Natural killer cell (primary cell): ENCODE data around the gene PTPN14. TPM values are rescaled to one million over a fixed set of nuclear protein-coding genes. Genes with fewer than 3 reads are reported as not detected.

Experiments
- ATAC-seq, 3 donors: fragments of 150-1000 bp in 2 of 3; fragments of 200-7000 bp in 1 of 3; cut with Tn5 transposase; 1 replicate in 1 of 3; 2 replicates in 2 of 3; pipeline ENCODE4 v1.10.0; 2021; ENCODE audit warnings: mild to moderate bottlenecking in 2 of 3, moderate library complexity in 2 of 3
- DNase-seq, 2 donors: peaks; one replicate each; pipeline versions ENCODE4 v3.0.0 to v3.0.0-alpha.2; 2013 to 2021; ENCODE audit warnings: mixed read lengths in 1 of 2
- H3K27ac ChIP-seq: one replicate; pipeline ENCODE4 v1.5.1; 2013; ENCODE audit warnings: mild to moderate bottlenecking, low read length
- H3K27me3 ChIP-seq: one replicate; pipeline ENCODE4 v1.6.1; 2013; ENCODE audit warnings: low read length; ENCODE audit not compliant: control insufficient read depth, insufficient read depth
- H3K36me3 ChIP-seq: one replicate; pipeline ENCODE4 v1.6.1; 2013; ENCODE audit warnings: low read length; ENCODE audit not compliant: control insufficient read depth, insufficient read depth
- H3K4me1 ChIP-seq: one replicate; pipeline ENCODE4 v1.6.1; 2013; ENCODE audit warnings: low read length; ENCODE audit not compliant: control insufficient read depth, insufficient read depth
- H3K4me3 ChIP-seq: one replicate; pipeline ENCODE4 v1.5.1; 2013; ENCODE audit warnings: low read length
- H3K9me3 ChIP-seq: one replicate; pipeline ENCODE4 v1.6.1; 2013; ENCODE audit warnings: low read length; ENCODE audit not compliant: control insufficient read depth, insufficient read depth
- H3K27ac Mint-ChIP-seq, 2 donors: one replicate each; pipeline ENCODE4 v1.8.0; 2022; ENCODE audit warnings: mild to moderate bottlenecking in 2 of 2, mixed read lengths in 2 of 2, moderate library complexity in 1 of 2
- H3K27me3 Mint-ChIP-seq, 2 donors: one replicate each; pipeline ENCODE4 v1.8.0; 2022; ENCODE audit warnings: low read depth in 2 of 2, mixed read lengths in 2 of 2
- H3K36me3 Mint-ChIP-seq: one replicate; pipeline ENCODE4 v1.8.0; 2022; ENCODE audit warnings: mixed read lengths
- H3K4me1 Mint-ChIP-seq, 2 donors: one replicate each; pipeline ENCODE4 v1.8.0; 2022; ENCODE audit warnings: mixed read lengths in 2 of 2
- H3K4me3 Mint-ChIP-seq: one replicate; pipeline ENCODE4 v1.8.0; 2022; ENCODE audit warnings: mild to moderate bottlenecking, moderate library complexity, mixed read lengths
- H3K9me3 Mint-ChIP-seq, 2 donors: one replicate each; pipeline ENCODE4 v1.8.0; 2022; ENCODE audit warnings: mixed read lengths in 2 of 2
- CTCF ChIP-seq: fragments of 200-600 bp; IDR thresholded peaks from one replicate; pipeline ENCODE4 v1.8.0; 2022; ENCODE audit warnings: antibody characterized with exemption
- WGBS: methylation state at CpG from one replicate; pipeline ENCODE4 v1.1.7; 2013; ENCODE audit warnings: missing lambda C conversion rate; ENCODE audit not compliant: insufficient coverage; 5-methylcytosine and 5-hydroxymethylcytosine counted together
- intact Hi-C: fragments of 100-400 bp; cut with micrococcal nuclease; formaldehyde crosslinking; loops from one replicate; pipeline ENCODE4 v1.14.2; 2022
- total RNA-seq, 4 donors: library from RNA; stranded (reverse); fragments of 120-200 nt in 1 of 4; gene quantifications; one replicate each; pipeline versions ENCODE4 v1.2.3 to v1.2.4, GENCODE V29; 2013 to 2022

The PTPN14 gene
- total RNA-seq, 3 donors from 2014 or later (not counting 1 experiment from before 2014, with no cell fraction given) = 0.02 TPM; not detected in 2

GRCh38 chr1:214566158-214567104 is 15.0 kb upstream of the PTPN14 start:
- no peaks in the 10 kb centered on the region for H3K4me1 Mint-ChIP-seq
- no peak overlapping the region for H3K4me3 Mint-ChIP-seq
- DNase-seq = no peak
- Histone ChIP-seq H3K27me3 (no peaks in the 10 kb centered on the region), H3K4me1 (no peaks in the 10 kb centered on the region), H3K36me3 (no peaks in the 10 kb centered on the region), H3K9me3 (no peaks in the 10 kb centered on the region), H3K27ac (no peak overlapping the region), H3K4me3 (no peak overlapping the region)
- intact Hi-C loops = no loop called here
- H3K36me3 Mint-ChIP-seq = no peaks in the 10 kb centered on the region
- WGBS = 78% methylated on average over 3 of the region's 3 CpGs
- no peak for TF ChIP-seq CTCF
- no peak overlapping the region for H3K27ac Mint-ChIP-seq
- no peaks in the 10 kb centered on the region for H3K9me3 Mint-ChIP-seq
- no peak for ATAC-seq
- H3K27me3 Mint-ChIP-seq = peaks cover 9 to 17% of the 10 kb centered on the region in 2 donors

GRCh38 chr1:214565310-214565709 is 13.9 kb upstream of the PTPN14 start:
- intact Hi-C loops = no loop called here
- no peaks in the 10 kb centered on the region for H3K36me3 ChIP-seq
- Mint-ChIP-seq H3K27ac (no peak overlapping the region), H3K27me3 (peaks cover 16 to 17% of the 10 kb centered on the region in 2 donors), H3K9me3 (no peaks in the 10 kb centered on the region), H3K4me3 (no peak overlapping the region), H3K36me3 (no peaks in the 10 kb centered on the region), H3K4me1 (no peaks in the 10 kb centered on the region)
- H3K4me3 ChIP-seq = no peak overlapping the region
- H3K9me3 ChIP-seq = no peaks in the 10 kb centered on the region
- H3K27me3 ChIP-seq = no peaks in the 10 kb centered on the region
- no CpG with 5 or more reads among the region's 1 CpG for WGBS
- no peak overlapping the region for H3K27ac ChIP-seq
- H3K4me1 ChIP-seq = no peaks in the 10 kb centered on the region
- DNase-seq = no peak
- ATAC-seq = no peak
- TF ChIP-seq CTCF = no peak

- no peak overlapping the region for H3K27ac Mint-ChIP-seq
- DNase-seq = no peak
- no peaks in the 10 kb centered on the region for H3K36me3 ChIP-seq
- H3K27me3 ChIP-seq = no peaks in the 10 kb centered on the region
- H3K36me3 Mint-ChIP-seq = no peaks in the 10 kb centered on the region
- H3K9me3 Mint-ChIP-seq = no peaks in the 10 kb centered on the region
- H3K4me3 ChIP-seq = no peak overlapping the region
- H3K27me3 Mint-ChIP-seq = peaks cover 15 to 24% of the 10 kb centered on the region in 2 donors
- no peak overlapping the region for H3K4me3 Mint-ChIP-seq
- no peak for TF ChIP-seq CTCF
- intact Hi-C loops = no loop called here
- H3K4me1 Mint-ChIP-seq = no peaks in the 10 kb centered on the region
- no peaks in the 10 kb centered on the region for H3K9me3 ChIP-seq
- ATAC-seq = no peak
- H3K27ac ChIP-seq = no peak overlapping the region
- H3K4me1 ChIP-seq = no peaks in the 10 kb centered on the region
These were observed 12.5 kb upstream of the PTPN14 start for GRCh38 chr1:214563881-214564280.
